Neutrophil (primary cell): ENCODE measurements around the gene CLN6.
"Not testable (repeated sequence)": the region's sequence is repeated elsewhere in the genome, so short reads cannot be mapped to it uniquely, and the experiment has no call there.

Experiments used
- H3K27ac ChIP-seq: fragments of 200-600 bp; sonication (generic); 2 replicates; pipeline ENCODE4 v1.5.1; 2016; ENCODE audit warnings: mild to moderate bottlenecking, moderate library complexity
- H3K27me3 ChIP-seq: fragments of 200-600 bp; sonication (generic); 2 replicates; pipeline ENCODE4 v1.6.0; 2016; ENCODE audit warnings: mild to moderate bottlenecking
- H3K36me3 ChIP-seq: fragments of 200-600 bp; sonication (generic); 2 replicates; pipeline ENCODE4 v1.5.1; 2017
- H3K4me1 ChIP-seq, 2 experiments: fragments of 200-600 bp in 1 of 2; sonication (generic) in 1 of 2; 1 replicate in 1 of 2; 2 replicates in 1 of 2; pipeline versions ENCODE4 v1.5.1 to v1.6.1; 2013 to 2016; ENCODE audit warnings: low read depth in 1 of 2, low read length in 1 of 2, mild to moderate bottlenecking in 1 of 2, moderate library complexity in 1 of 2; ENCODE audit not compliant: control insufficient read depth in 1 of 2, insufficient read depth in 1 of 2
- H3K4me3 ChIP-seq, 2 experiments: fragments of 200-600 bp in 1 of 2; sonication (generic) in 1 of 2; 1 replicate in 1 of 2; 2 replicates in 1 of 2; pipeline ENCODE4 v1.5.1; 2013 to 2016; ENCODE audit warnings: low read depth in 1 of 2, low read length in 1 of 2, mild to moderate bottlenecking in 1 of 2, moderate library complexity in 1 of 2
- H3K9me3 ChIP-seq: fragments of 200-600 bp; sonication (generic); 2 replicates; pipeline ENCODE4 v1.5.1; 2016
- CTCF ChIP-seq: fragments of 200-600 bp; sonication (generic); IDR thresholded peaks from 2 replicates; pipeline ENCODE4 v1.5.1; 2016; ENCODE audit warnings: antibody characterized with exemption

Gene CLN6

GRCh38 chr15:68213991-68214837, 15.3 kb downstream of the CLN6 start:
- Histone ChIP-seq H3K4me1 (peaks cover 25 to 28% of the 10 kb centered on the region in 2 experiments), H3K9me3 (no peaks in the 10 kb centered on the region), H3K4me3 (no peak overlapping the region), H3K36me3 (no peaks in the 10 kb centered on the region), H3K27ac (peak overlapping the region; percentile 60), H3K27me3 (no peaks in the 10 kb centered on the region)
- TF ChIP-seq CTCF, result no peak

- H3K27ac ChIP-seq, H3K36me3 ChIP-seq, H3K9me3 ChIP-seq, H3K27me3 ChIP-seq, H3K4me3 ChIP-seq: not testable (repeated sequence)
- H3K4me1 ChIP-seq, result peaks cover 31 to 35% of the 10 kb centered on the region in 2 experiments
Measured at GRCh38 chr15:68213491-68213845, 16.1 kb downstream of the CLN6 start.

- Histone ChIP-seq H3K4me1 (peaks cover 47 to 51% of the 10 kb centered on the region in 2 experiments), H3K9me3 (no peaks in the 10 kb centered on the region), H3K27ac (no peak overlapping the region), H3K27me3 (no peaks in the 10 kb centered on the region), H3K4me3 (no peak overlapping the region), H3K36me3 (no peaks in the 10 kb centered on the region)
- no peak for TF ChIP-seq CTCF
Measured at GRCh38 chr15:68211656-68212320, 17.7 kb downstream of the CLN6 start.

- no peak overlapping the region for H3K4me3 ChIP-seq
- no peaks in the 10 kb centered on the region for H3K9me3 ChIP-seq
- no peaks in the 10 kb centered on the region for H3K27me3 ChIP-seq
- peaks cover 55 to 59% of the 10 kb centered on the region in 2 experiments for H3K4me1 ChIP-seq
- peak; percentile 85 for TF ChIP-seq CTCF
- H3K27ac ChIP-seq, result no peak overlapping the region
- H3K36me3 ChIP-seq, result no peaks in the 10 kb centered on the region
Measured at GRCh38 chr15:68210821-68211655, 18.5 kb downstream of the CLN6 start.

- no peak overlapping the region for H3K27ac ChIP-seq
Measured at GRCh38 chr15:68210409-68210756, 19.1 kb downstream of the CLN6 start.

More at GRCh38 chr15:68210409-68210756, 19.1 kb downstream of the CLN6 start:
- Histone ChIP-seq H3K9me3 (no peaks in the 10 kb centered on the region), H3K27me3 (no peaks in the 10 kb centered on the region), H3K4me1 (peaks cover 61 to 65% of the 10 kb centered on the region in 2 experiments), H3K4me3 (no peak overlapping the region), H3K36me3 (no peaks in the 10 kb centered on the region)
- no peak for TF ChIP-seq CTCF
